HepG2 (cell line): ENCODE results near the gene MXD1. TPM values are rescaled to one million over a fixed set of nuclear protein-coding genes. Genes with fewer than 3 reads are reported as not detected.
A peak's percentile ranks its signal among the peaks of the same experiment; 100 is the strongest.

Experiments used
- CCAR2 ChIP-seq: fragments of 200-400 bp; formaldehyde crosslinking; optimal IDR thresholded peaks from 2 replicates; pipeline ENCODE3; 2018; ENCODE audit warnings: low read depth, mild to moderate bottlenecking, low read length, moderate library complexity
- GABPB1 ChIP-seq: IDR thresholded peaks from 2 replicates; pipeline ENCODE4 v1.6.1; 2016; ENCODE audit warnings: mild to moderate bottlenecking, missing genetic modification reagents, moderate library complexity, missing compliant biosample characterization
- KLF11 ChIP-seq: IDR thresholded peaks from 2 replicates; pipeline ENCODE4 v1.6.1; 2016; ENCODE audit warnings: missing compliant biosample characterization
- NR2F2 ChIP-seq: IDR thresholded peaks from 2 replicates; pipeline ENCODE4 v1.6.1; 2012; ENCODE audit warnings: low read depth, inconsistent platforms, borderline replicate concordance
- SP140L ChIP-seq: sonication (generic); formaldehyde crosslinking; IDR thresholded peaks from 2 replicates; pipeline ENCODE4 v1.4.0; 2020; ENCODE audit warnings: missing genetic modification reagents, borderline replicate concordance
- U2AF1 ChIP-seq: fragments of 200-400 bp; formaldehyde crosslinking; optimal IDR thresholded peaks from 2 replicates; pipeline ENCODE3; 2017; ENCODE audit warnings: mild to moderate bottlenecking, low read depth, low read length
- ZC3H4 ChIP-seq: sonication (generic); formaldehyde crosslinking; IDR thresholded peaks from 2 replicates; pipeline ENCODE4 v1.4.0; 2020; ENCODE audit warnings: missing genetic modification reagents, borderline replicate concordance
- ZNF891 ChIP-seq: sonication (generic); formaldehyde crosslinking; IDR thresholded peaks from 2 replicates; pipeline ENCODE4 v1.5.0; 2020; ENCODE audit warnings: mild to moderate bottlenecking, missing genetic modification reagents
- ZSCAN29 ChIP-seq: sonication (generic); formaldehyde crosslinking; conservative IDR thresholded peaks from 2 replicates; pipeline ENCODE4 v1.4.0; 2020; ENCODE audit warnings: mild to moderate bottlenecking, missing genetic modification reagents
- polyA plus RNA-seq, 8 experiments: library from polyadenylated mRNA; depleted of rRNA in 3 of 8; stranded (reverse) in 7 of 8; unstranded in 1 of 8; fragments of >200 nt; fragmentation: Illumina TruSeq in 4 of 8; extraction: Trizol in 4 of 8; gene quantifications; 2 replicates each; pipeline versions ENCODE4 v1.2.1 to v1.2.3, GENCODE V29; 2011 to 2016; ENCODE audit warnings: low read depth in 4 of 8, missing spikeins in 1 of 8, mixed read lengths in 1 of 8; ENCODE audit not compliant: insufficient read depth in 1 of 8
- total RNA-seq, 5 experiments: library from RNA; depleted of rRNA; stranded (reverse); fragments of >200 nt; fragmentation: Illumina TruSeq; extraction: Trizol; gene quantifications; 2 replicates each; pipeline ENCODE4 v1.2.3, GENCODE V29; 2016; ENCODE audit warnings: low read depth in 1 of 5
- TF ChIP-seq, protein P1 (sequence below): sonication (generic); formaldehyde crosslinking; IDR thresholded peaks from 2 replicates; pipeline ENCODE4 v1.5.0; 2020; ENCODE audit warnings: mild to moderate bottlenecking, missing genetic modification reagents, borderline replicate concordance
- TF ChIP-seq, protein P2 (sequence below), 2 experiments: sonication (generic) in 1 of 2; formaldehyde crosslinking in 1 of 2; IDR thresholded peaks; 2 replicates each; pipeline versions ENCODE4 v1.4.0 to v1.6.1; 2018 to 2020; ENCODE audit warnings: missing genetic modification reagents in 2 of 2, borderline replicate concordance in 1 of 2, low read depth in 1 of 2, mild to moderate bottlenecking in 1 of 2, missing biosample characterization in 1 of 2
- TF ChIP-seq, protein P3 (sequence below): sonication (generic); formaldehyde crosslinking; IDR thresholded peaks from 2 replicates; pipeline ENCODE4 v1.4.0; 2020; ENCODE audit warnings: mild to moderate bottlenecking, missing genetic modification reagents

The MXD1 gene
- total and polyA plus RNA-seq, 2 of the 13 experiments (the other 11 are each of a cell fraction or from before 2014, with no cell fraction given), result 6.4 to 14.9 TPM

DNA sequence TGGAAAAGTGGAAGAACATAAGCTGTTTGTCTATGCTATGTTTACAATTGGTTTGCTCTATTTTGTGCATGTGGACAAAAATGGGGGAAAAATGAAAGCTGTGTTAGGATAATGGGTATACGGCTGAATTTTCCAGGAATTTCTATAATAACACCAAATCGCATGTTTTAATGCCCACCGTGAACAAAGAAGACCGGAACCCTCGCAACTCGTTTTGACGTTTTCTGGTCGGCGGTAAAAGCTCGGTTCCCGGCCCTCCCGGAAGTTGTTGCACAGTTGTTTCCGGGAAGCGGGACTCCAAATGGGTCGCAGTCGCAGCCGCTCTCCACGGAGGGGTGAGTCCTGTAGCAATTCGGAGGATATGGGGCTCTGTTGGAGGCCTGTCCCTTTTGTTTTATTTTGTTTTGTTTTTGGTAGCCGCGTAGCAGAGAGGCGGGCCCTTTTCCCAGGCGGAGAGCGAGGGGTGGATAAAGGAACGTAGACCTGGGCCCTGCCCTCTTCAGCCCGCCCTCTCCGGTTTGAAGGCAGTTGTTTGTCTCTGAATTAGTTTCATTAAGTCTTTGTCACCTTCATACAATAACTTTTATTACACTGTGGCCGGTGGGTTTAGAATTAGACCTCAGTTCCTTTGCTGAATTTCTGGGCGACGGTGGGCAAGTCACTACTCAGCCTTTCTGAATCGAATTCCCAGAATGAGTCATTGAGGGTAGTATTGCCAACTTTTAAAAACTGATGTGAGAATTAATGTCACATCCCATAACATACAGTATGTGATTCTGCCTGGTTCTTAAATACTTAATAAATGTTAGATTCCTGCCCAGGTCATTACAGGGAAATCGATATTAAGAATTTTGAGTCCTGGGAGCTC lies 21.0 kb upstream of the MXD1 start, which contains the start of gene SNRNP27 (continued):
- TF ChIP-seq ZNF891 (CRISPR knock-in tag) (peak; percentile 93), NR2F2 (peak; percentile 64; the same call in 1 of the 2 replicates), U2AF1 (peak; percentile 84), GABPB1 (CRISPR knock-in tag) (peak; percentile 97), ZC3H4 (CRISPR knock-in tag) (no peak), SP140L (CRISPR knock-in tag) (peak; percentile 96; the same call in 1 of the 2 replicates), ZSCAN29 (peak; percentile 53; the same call in 1 of the 2 replicates), KLF11 (CRISPR knock-in tag) (peak; percentile 99), CCAR2 (peak; percentile 36)
- TF ChIP-seq, protein P1, sequence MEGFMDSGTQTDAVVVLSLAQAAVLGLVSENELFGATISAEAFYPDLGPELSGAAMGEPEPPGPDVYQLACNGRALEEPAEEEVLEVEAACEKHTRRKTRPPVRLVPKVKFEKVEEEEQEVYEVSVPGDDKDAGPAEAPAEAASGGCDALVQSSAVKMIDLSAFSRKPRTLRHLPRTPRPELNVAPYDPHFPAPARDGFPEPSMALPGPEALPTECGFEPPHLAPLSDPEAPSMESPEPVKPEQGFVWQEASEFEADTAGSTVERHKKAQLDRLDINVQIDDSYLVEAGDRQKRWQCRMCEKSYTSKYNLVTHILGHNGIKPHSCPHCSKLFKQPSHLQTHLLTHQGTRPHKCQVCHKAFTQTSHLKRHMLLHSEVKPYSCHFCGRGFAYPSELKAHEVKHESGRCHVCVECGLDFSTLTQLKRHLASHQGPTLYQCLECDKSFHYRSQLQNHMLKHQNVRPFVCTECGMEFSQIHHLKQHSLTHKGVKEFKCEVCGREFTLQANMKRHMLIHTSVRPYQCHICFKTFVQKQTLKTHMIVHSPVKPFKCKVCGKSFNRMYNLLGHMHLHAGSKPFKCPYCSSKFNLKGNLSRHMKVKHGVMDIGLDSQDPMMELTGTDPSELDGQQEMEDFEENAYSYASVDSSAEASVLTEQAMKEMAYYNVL, result peak; percentile 56; the same call in 1 of the 2 replicates
- TF ChIP-seq, protein P2, sequence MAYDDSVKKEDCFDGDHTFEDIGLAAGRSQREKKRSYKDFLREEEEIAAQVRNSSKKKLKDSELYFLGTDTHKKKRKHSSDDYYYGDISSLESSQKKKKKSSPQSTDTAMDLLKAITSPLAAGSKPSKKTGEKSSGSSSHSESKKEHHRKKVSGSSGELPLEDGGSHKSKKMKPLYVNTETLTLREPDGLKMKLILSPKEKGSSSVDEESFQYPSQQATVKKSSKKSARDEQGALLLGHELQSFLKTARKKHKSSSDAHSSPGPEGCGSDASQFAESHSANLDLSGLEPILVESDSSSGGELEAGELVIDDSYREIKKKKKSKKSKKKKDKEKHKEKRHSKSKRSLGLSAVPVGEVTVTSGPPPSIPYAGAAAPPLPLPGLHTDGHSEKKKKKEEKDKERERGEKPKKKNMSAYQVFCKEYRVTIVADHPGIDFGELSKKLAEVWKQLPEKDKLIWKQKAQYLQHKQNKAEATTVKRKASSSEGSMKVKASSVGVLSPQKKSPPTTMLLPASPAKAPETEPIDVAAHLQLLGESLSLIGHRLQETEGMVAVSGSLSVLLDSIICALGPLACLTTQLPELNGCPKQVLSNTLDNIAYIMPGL (CRISPR knock-in tag; IDR thresholded peaks at IDR 0.05; ENCODE audit: borderline replicate concordance in 1 of 2, low read depth in 1 of 2), result peak; percentile 91 to 94
- TF ChIP-seq, protein P3, sequence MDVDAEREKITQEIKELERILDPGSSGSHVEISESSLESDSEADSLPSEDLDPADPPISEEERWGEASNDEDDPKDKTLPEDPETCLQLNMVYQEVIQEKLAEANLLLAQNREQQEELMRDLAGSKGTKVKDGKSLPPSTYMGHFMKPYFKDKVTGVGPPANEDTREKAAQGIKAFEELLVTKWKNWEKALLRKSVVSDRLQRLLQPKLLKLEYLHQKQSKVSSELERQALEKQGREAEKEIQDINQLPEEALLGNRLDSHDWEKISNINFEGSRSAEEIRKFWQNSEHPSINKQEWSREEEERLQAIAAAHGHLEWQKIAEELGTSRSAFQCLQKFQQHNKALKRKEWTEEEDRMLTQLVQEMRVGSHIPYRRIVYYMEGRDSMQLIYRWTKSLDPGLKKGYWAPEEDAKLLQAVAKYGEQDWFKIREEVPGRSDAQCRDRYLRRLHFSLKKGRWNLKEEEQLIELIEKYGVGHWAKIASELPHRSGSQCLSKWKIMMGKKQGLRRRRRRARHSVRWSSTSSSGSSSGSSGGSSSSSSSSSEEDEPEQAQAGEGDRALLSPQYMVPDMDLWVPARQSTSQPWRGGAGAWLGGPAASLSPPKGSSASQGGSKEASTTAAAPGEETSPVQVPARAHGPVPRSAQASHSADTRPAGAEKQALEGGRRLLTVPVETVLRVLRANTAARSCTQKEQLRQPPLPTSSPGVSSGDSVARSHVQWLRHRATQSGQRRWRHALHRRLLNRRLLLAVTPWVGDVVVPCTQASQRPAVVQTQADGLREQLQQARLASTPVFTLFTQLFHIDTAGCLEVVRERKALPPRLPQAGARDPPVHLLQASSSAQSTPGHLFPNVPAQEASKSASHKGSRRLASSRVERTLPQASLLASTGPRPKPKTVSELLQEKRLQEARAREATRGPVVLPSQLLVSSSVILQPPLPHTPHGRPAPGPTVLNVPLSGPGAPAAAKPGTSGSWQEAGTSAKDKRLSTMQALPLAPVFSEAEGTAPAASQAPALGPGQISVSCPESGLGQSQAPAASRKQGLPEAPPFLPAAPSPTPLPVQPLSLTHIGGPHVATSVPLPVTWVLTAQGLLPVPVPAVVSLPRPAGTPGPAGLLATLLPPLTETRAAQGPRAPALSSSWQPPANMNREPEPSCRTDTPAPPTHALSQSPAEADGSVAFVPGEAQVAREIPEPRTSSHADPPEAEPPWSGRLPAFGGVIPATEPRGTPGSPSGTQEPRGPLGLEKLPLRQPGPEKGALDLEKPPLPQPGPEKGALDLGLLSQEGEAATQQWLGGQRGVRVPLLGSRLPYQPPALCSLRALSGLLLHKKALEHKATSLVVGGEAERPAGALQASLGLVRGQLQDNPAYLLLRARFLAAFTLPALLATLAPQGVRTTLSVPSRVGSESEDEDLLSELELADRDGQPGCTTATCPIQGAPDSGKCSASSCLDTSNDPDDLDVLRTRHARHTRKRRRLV (CRISPR knock-in tag), result no peak
